Measurements from ENCODE around the gene GPR50.

DNA sequence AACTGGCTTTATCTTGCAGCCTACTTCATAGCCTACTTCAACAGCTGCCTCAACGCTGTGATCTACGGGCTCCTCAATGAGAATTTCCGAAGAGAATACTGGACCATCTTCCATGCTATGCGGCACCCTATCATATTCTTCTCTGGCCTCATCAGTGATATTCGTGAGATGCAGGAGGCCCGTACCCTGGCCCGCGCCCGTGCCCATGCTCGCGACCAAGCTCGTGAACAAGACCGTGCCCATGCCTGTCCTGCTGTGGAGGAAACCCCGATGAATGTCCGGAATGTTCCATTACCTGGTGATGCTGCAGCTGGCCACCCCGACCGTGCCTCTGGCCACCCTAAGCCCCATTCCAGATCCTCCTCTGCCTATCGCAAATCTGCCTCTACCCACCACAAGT, 4.0 kb downstream of the GPR50 start:
- TF ChIP-seq, protein P1, sequence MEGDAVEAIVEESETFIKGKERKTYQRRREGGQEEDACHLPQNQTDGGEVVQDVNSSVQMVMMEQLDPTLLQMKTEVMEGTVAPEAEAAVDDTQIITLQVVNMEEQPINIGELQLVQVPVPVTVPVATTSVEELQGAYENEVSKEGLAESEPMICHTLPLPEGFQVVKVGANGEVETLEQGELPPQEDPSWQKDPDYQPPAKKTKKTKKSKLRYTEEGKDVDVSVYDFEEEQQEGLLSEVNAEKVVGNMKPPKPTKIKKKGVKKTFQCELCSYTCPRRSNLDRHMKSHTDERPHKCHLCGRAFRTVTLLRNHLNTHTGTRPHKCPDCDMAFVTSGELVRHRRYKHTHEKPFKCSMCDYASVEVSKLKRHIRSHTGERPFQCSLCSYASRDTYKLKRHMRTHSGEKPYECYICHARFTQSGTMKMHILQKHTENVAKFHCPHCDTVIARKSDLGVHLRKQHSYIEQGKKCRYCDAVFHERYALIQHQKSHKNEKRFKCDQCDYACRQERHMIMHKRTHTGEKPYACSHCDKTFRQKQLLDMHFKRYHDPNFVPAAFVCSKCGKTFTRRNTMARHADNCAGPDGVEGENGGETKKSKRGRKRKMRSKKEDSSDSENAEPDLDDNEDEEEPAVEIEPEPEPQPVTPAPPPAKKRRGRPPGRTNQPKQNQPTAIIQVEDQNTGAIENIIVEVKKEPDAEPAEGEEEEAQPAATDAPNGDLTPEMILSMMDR (IDR thresholded peaks at IDR 0.05; ENCODE audit: insufficient read depth, low read depth, low read length), result no peak
- no peak for TF ChIP-seq EZH2 (IDR thresholded peaks at IDR 0.05; ENCODE audit: insufficient read depth, low read length)

Measured in astrocyte (in vitro differentiated cells and primary cell).